GM13976 (cell line): Measurements from ENCODE around the gene STK39.

Experiments
- DNase-seq: peaks from one replicate; pipeline ENCODE4 v3.0.0; 2012; ENCODE audit warnings: low spot score
- in situ Hi-C: fragments of 300-500 bp; cut with MboI; formaldehyde crosslinking; loops from one replicate; pipeline ENCODE4 v1.12.0; 2022; ENCODE audit warnings: low sequenced_read_pairs, mixed read lengths, inconsistent platforms; ENCODE audit not compliant: unreplicated experiment
- TF ChIP-seq, protein P1 (sequence below): IDR thresholded peaks from 2 replicates; pipeline ENCODE4 v1.5.1; 2012; ENCODE audit warnings: borderline replicate concordance, mild to moderate bottlenecking; ENCODE audit not compliant: insufficient read depth; ENCODE audit errors: extremely low read depth, missing control alignments, control extremely low read depth

Gene STK39

GRCh38 chr2:168222088-168222487 is 25.3 kb downstream of the STK39 start:
- DNase-seq: no peak
- TF ChIP-seq, protein P1, sequence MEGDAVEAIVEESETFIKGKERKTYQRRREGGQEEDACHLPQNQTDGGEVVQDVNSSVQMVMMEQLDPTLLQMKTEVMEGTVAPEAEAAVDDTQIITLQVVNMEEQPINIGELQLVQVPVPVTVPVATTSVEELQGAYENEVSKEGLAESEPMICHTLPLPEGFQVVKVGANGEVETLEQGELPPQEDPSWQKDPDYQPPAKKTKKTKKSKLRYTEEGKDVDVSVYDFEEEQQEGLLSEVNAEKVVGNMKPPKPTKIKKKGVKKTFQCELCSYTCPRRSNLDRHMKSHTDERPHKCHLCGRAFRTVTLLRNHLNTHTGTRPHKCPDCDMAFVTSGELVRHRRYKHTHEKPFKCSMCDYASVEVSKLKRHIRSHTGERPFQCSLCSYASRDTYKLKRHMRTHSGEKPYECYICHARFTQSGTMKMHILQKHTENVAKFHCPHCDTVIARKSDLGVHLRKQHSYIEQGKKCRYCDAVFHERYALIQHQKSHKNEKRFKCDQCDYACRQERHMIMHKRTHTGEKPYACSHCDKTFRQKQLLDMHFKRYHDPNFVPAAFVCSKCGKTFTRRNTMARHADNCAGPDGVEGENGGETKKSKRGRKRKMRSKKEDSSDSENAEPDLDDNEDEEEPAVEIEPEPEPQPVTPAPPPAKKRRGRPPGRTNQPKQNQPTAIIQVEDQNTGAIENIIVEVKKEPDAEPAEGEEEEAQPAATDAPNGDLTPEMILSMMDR: no peak
- in situ Hi-C loops: no loop called here

DNA sequence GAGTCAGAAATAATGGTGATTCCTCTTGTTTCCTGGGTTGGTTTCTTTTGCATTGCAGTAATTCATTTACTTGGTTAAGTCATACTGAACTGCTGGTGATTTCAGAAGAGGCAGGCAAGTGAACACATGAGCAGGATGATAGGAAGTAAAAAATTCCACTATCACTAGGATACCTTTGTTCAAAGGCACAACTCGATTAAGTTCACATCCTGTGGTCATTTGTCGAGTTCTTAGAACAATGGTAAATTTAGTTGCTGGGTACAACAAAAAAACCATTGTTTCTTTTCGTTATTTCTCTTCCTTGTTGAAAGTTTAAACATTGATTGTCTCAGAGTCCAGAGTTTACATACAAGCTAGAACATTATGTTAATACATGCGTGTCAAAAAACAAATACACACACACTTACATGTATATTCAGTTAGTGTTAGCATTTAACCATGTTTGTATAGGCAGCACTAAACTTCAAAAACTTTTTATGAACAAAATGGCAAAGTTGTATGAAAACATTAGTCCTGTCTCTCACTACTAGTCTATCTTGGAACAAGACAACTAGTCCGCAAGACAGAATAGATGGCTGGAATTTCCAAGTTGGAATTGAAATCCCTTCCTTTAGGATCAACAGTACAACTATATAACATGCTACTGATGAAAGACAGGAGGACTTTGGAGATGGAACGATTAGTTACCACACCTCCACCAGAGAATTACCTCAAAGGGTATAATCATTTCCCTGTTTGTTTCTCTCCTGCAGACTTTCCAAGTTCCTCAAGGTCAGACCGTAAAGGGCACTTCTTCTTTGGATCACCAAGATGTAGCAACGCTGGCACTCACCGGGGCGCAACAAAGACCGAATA is 26.2 kb downstream of the STK39 start:
- in situ Hi-C loops: no loop called here
- TF ChIP-seq, protein P1: no peak
- no peak for DNase-seq

- DNase-seq: no peak
- TF ChIP-seq, protein P1: no peak
- in situ Hi-C loops: no loop called here
Observed at GRCh38 chr2:168217920-168218319, 29.5 kb downstream of the STK39 start.

DNA sequence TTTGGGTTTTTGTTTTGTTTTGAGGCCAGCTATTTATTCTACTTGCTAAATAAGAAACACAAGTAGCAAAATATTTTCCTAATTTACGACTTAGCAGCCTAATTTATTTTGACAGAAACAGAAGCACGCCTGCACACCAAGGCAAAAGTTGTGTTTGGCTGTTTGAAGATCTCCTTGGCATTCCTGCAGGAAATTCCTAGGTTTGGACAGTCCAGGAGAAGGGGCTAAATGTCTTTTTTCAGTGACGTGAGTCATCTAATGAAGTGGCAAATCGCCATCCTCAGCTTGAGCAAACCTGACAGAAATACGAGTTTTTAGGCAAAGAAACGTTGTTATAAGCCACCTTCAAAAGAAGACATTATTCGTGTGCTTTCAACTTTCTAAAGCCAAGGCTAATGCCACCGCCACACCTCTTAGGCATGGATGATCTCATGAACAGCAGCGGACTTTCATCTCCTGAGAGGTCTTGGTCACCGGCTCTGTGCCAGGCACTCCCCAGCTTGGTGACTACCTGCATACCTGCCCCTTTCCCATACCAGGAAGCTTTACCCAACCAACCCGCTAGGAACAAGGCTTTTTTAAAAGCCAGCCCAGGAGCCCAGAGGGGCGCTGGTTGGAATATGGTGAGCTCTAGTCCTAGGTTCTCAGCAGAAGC is 30.9 kb downstream of the STK39 start:
- no peak for DNase-seq
- in situ Hi-C loops: no loop called here
- TF ChIP-seq, protein P1: no peak

GRCh38 chr2:168215813-168216212 is 31.6 kb downstream of the STK39 start:
- DNase-seq: no peak
- TF ChIP-seq, protein P1: no peak
- in situ Hi-C loops: no loop called here

GRCh38 chr2:168212866-168213265 is 34.5 kb downstream of the STK39 start:
- in situ Hi-C loops: no loop called here
- DNase-seq: no peak
- TF ChIP-seq, protein P1: no peak
